GM21619 (cell line): Measurements from ENCODE around the gene OR2J2.
"Not testable (repeated sequence)": the region's sequence is repeated elsewhere in the genome, so short reads cannot be mapped to it uniquely, and the experiment has no call there.

Experiments used
- ATAC-seq: cut with Tn5 transposase; IDR thresholded peaks from one replicate; pipeline ENCODE4 v1.9.1; 2021; ENCODE audit not compliant: unreplicated experiment

OR2J2 gene

GRCh38 chr6:29218056-29218455 lies 47.3 kb downstream of the OR2J2 start:
- not testable (repeated sequence) for ATAC-seq
